BJ (cell line): ENCODE results near the gene SIMC1. TPM values are rescaled to one million over a fixed set of nuclear protein-coding genes. Genes with fewer than 3 reads are reported as not detected.

Source experiments
- CTCF ChIA-PET: fragments of 350-600 bp; formaldehyde crosslinking; extraction: SDS; loops from one replicate; lab custom pipeline; 2021; ENCODE audit warnings: antibody characterized with exemption, inconsistent platforms; lab: Yijun Ruan, JAX
- POLR2A ChIA-PET: fragments of 300-600 bp; sonication (Branson Sonifier 250); formaldehyde crosslinking; extraction: SDS; loops from one replicate; lab custom pipeline; 2021; ENCODE audit warnings: antibody characterized with exemption; lab: Charles Lee
- DNase-seq: peaks from one replicate; pipeline ENCODE4 v3.0.0-alpha.2; 2011; ENCODE audit warnings: low read depth
- H3K27me3 ChIP-seq: 2 replicates; pipeline ENCODE4 v1.6.0; 2011; ENCODE audit warnings: low read length; ENCODE audit not compliant: control insufficient read depth, insufficient read depth
- H3K36me3 ChIP-seq: 2 replicates; pipeline ENCODE4 v1.5.1; 2011; ENCODE audit warnings: low read length; ENCODE audit not compliant: control insufficient read depth, insufficient read depth
- H3K4me3 ChIP-seq: 2 replicates; pipeline ENCODE4 v1.5.1; 2011; ENCODE audit warnings: low read depth, mild to moderate bottlenecking, control low read depth, low read length
- CTCF ChIP-seq: IDR thresholded peaks from 2 replicates; pipeline ENCODE4 v1.5.1; 2011; ENCODE audit warnings: low read depth, mild to moderate bottlenecking, control low read depth, inconsistent platforms, low read length, moderate library complexity; ENCODE audit not compliant: insufficient read depth
- polyA plus RNA-seq: library from polyadenylated mRNA; depleted of rRNA; stranded (reverse); fragments of >200 nt; gene quantifications from 2 replicates; pipeline ENCODE4 v1.2.3, GENCODE V29; 2011

The SIMC1 gene
- polyA plus RNA-seq, 1 experiment, result 8.0 TPM

GRCh38 chr5:176384366-176384930, 146.2 kb downstream of the SIMC1 start:
- POLR2A ChIA-PET, result no interaction called here
- TF ChIP-seq CTCF, result no peak
- no peak for DNase-seq
- CTCF ChIA-PET, result no interaction called here
- Histone ChIP-seq H3K27me3 (no peaks in the 10 kb centered on the region), H3K4me3 (no peak overlapping the region), H3K36me3 (peaks cover 10% of the 10 kb centered on the region)

- Histone ChIP-seq H3K36me3 (peaks cover 10% of the 10 kb centered on the region), H3K4me3 (no peak overlapping the region), H3K27me3 (no peaks in the 10 kb centered on the region)
- POLR2A ChIA-PET, result no interaction called here
- no peak for DNase-seq
- no peak for TF ChIP-seq CTCF
- CTCF ChIA-PET, result no interaction called here
Measured at GRCh38 chr5:176384991-176385390, 146.8 kb downstream of the SIMC1 start.

GRCh38 chr5:176386491-176386890, 148.3 kb downstream of the SIMC1 start:
- no peak for TF ChIP-seq CTCF
- Histone ChIP-seq H3K4me3 (no peak overlapping the region), H3K36me3 (peaks cover 12% of the 10 kb centered on the region), H3K27me3 (no peaks in the 10 kb centered on the region)
- DNase-seq, result no peak
- ChIA-PET POLR2A (no interaction called here), CTCF (no interaction called here)

- no peaks in the 10 kb centered on the region for H3K27me3 ChIP-seq
- TF ChIP-seq CTCF, result peak; percentile 12; the same call in 1 of the 2 replicates
- peaks cover 15% of the 10 kb centered on the region for H3K36me3 ChIP-seq
- ChIA-PET POLR2A (no interaction called here), CTCF (no interaction called here)
- H3K4me3 ChIP-seq, result peak overlapping the region; percentile 77
- no peak for DNase-seq
Measured at GRCh38 chr5:176387384-176387925, 149.2 kb downstream of the SIMC1 start.

GRCh38 chr5:176388003-176388443, 149.8 kb downstream of the SIMC1 start:
- Histone ChIP-seq H3K36me3 (peaks cover 21% of the 10 kb centered on the region), H3K4me3 (peak overlapping the region; percentile 77), H3K27me3 (no peaks in the 10 kb centered on the region)
- ChIA-PET POLR2A (no interaction called here), CTCF (no interaction called here)
- no peak for TF ChIP-seq CTCF
- no peak for DNase-seq
